GM19193 (cell line): ENCODE data around the gene TXLNA.
A peak's percentile ranks its signal among the peaks of the same experiment; 100 is the strongest.

Experiments
- POLR2A ChIP-seq: IDR thresholded peaks from 4 replicates; pipeline ENCODE4 v1.6.1; 2011; ENCODE audit not compliant: insufficient read depth, insufficient read length; ENCODE audit errors: extremely low read depth

The TXLNA gene

DNA sequence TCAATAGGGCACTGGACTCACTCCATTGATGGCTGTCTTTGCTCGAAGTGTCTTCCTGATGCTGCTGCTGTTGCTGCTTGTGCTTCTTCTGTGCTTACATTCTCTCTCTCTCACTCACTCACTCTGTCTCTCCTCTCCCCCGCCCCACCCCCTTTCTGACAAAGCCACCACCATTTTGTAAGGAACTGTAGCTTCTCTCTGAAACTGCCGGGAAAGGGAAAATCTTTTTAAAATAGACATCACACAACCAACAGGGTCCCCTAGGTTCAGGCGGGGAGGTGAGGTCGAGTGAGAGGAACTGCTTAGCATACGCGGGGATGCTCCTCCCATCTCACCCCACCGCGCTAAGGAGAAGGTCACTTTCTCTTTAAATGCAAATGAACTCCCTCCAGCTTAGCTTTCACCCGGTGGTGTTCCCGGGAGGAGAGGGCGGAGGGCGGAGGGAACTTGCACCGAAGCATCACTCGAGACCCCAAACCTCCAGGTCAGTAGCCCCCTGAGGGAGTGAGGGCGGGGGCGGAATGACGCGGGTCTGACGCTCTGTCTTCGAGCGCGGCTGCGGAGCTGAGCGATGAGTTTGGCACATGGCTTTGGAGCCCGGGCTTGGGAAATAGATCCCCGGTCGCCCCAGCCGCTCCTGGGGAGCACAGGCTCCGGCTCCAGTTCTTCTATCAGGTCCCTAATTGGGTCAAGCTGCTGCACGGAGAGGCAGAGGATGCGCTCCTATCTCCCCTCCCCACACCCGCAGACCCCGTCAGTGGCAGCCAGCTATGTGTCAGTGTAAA, 20.9 kb downstream of the TXLNA start, which contains the start of gene CCDC28B:
CCDC28B (plus strand) TSS at position 370 of the 785 bp plus-strand sequence. CDS start 1,341 bp downstream, outside the sequence.
- no peak for TF ChIP-seq POLR2A

- TF ChIP-seq POLR2A: peak; percentile 12
These were observed 21.8 kb downstream of the TXLNA start for GRCh38 chr1:32201011-32201855.

GRCh38 chr1:32204943-32205361, 25.5 kb downstream of the TXLNA start:
- TF ChIP-seq POLR2A: no peak

DNA sequence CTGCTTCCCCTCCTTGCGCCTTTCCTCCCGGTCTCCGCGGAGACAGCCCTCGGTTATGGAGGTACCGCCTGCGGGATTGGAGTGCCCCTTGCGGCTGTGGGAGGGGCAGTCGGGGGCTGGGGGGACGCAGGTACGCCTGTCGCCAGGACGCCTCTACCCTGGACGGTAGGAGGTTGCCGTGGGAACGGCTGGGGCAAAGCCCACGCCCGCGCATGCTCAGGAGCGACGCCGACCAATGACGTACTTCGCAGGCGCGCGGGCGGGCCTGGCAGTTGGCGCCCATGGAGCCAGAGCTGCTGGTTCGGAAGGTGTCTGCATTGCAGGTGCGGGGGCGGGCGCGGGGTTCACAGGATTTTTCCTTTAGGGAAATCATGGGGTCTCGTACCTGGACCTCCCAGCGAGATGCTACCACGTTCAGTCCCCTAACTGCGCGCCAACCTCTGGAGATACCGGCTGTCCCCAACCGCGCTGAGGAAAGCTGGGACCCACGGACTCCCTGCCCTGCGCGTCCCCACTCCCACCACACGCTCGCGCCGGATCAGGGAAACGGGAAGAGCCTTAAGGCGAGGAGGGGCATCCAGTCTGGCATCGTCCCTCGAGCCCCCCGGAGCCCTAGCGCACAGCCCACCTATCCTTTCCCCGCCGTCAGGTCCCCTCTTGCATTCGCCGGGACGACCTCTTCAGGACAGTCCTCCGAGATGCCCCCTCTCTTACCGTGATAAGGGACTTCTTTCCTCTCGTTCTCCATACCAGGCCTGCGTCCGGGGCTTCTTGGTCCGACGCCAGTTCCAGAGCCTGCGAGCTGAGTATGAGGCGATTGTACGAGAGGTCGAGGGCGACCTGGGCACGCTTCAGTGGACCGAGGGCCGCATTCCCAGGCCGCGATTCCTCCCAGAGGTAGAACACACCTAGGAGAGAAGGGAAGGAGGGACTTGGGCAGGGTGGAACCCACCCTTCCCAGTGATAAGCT, 26.2 kb downstream of the TXLNA start, which contains the start of gene IQCC:
IQCC (plus strand) TSS at position 271 of the 970 bp plus-strand sequence; CDS start at position 282, 11 bp downstream.
- TF ChIP-seq POLR2A: peak; percentile 73

DNA sequence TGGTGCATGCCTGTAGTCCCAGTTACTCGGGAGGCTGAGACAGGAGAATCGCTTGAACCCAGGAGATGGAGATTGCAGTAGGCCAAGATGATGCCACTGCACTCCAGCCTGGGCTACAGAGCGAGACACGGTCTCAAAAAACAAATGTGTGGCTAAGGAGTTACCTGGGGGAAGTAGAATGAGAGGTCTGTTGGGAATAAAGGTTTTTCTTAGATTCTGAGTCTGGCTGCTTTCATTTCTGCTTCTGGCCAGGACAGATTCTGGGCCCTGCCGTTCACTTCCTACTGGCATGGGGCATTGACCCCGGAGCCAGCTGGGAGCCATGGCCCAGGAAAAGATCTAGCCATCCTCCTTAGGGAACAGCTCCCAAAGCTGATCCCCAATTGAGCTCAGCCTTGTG, 29.0 kb downstream of the TXLNA start:
- no peak for TF ChIP-seq POLR2A

DNA sequence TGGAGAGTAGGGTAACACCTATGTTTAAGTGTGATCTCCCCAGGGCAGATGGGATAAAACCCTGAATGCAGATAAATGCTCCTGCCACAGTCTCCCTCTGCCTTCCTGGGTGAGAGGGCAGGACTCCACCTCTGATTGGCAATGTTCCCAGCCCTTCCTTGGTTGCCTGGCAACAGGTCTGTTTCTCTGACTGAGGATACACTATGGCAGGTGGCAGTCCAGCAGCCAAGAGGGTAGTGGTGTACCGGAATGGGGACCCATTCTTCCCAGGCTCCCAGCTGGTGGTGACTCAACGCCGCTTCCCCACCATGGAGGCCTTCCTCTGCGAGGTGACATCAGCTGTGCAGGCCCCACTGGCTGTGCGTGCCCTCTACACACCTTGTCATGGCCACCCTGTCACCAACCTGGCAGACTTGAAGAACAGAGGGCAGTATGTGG, 29.4 kb downstream of the TXLNA start, which contains the start of gene DCDC2B:
DCDC2B (plus strand) TSS at position 199 of the 438 bp plus-strand sequence; CDS start at position 204, 5 bp downstream.
- no peak for TF ChIP-seq POLR2A

GRCh38 chr1:32215629-32216480, 36.4 kb downstream of the TXLNA start:
- no peak for TF ChIP-seq POLR2A

- no peak for TF ChIP-seq POLR2A
These were observed 37.1 kb downstream of the TXLNA start for GRCh38 chr1:32216566-32216965.

GRCh38 chr1:32219022-32219421, 39.5 kb downstream of the TXLNA start:
- TF ChIP-seq POLR2A: no peak

GRCh38 chr1:32220746-32221580, 41.5 kb downstream of the TXLNA start:
- no peak for TF ChIP-seq POLR2A

GRCh38 chr1:32221581-32221979, 42.1 kb downstream of the TXLNA start:
- no peak for TF ChIP-seq POLR2A

GRCh38 chr1:32221980-32222755, 42.7 kb downstream of the TXLNA start, which contains the start of the genes EIF3I and TMEM234:
Gene EIF3I, plus strand, starts transcription at chr1:32222407. Its CDS starts 35 bp downstream, at chr1:32222442.
Gene TMEM234, minus strand, starts transcription at chr1:32222353. Its CDS starts 31 bp downstream, at chr1:32222322.
- peak; percentile 86 for TF ChIP-seq POLR2A
